Hematopoietic multipotent progenitor cell treated with erythropoietin and hydrocortisone succinate and interleukin-3 and kit ligand, for 15 days (in vitro differentiated cells): ENCODE measurements around the gene S100A6.
"Not testable (repeated sequence)": the region's sequence is repeated elsewhere in the genome, so short reads cannot be mapped to it uniquely, and the experiment has no call there.

ENCODE experiments used
- DNase-seq: peaks from one replicate; pipeline ENCODE4 v3.0.0-alpha.2; 2015; ENCODE audit warnings: low spot score

S100A6 gene

GRCh38 chr1:153563991-153564390 is 28.2 kb upstream of the S100A6 start:
- no peak for DNase-seq

- no peak for DNase-seq
Measured at GRCh38 chr1:153563483-153563901, 27.7 kb upstream of the S100A6 start.

GRCh38 chr1:153562021-153562420 is 26.2 kb upstream of the S100A6 start:
- not testable (repeated sequence) for DNase-seq

- no peak for DNase-seq
Measured at GRCh38 chr1:153561466-153561985, 25.7 kb upstream of the S100A6 start.

GRCh38 chr1:153560771-153561465 is 25.1 kb upstream of the S100A6 start:
- DNase-seq: no peak

- DNase-seq: no peak
Measured at GRCh38 chr1:153560241-153560640, 24.4 kb upstream of the S100A6 start.

- DNase-seq: no peak
Measured at GRCh38 chr1:153557877-153558276, 22.1 kb upstream of the S100A6 start.

GRCh38 chr1:153556348-153556747 is 20.6 kb upstream of the S100A6 start:
- no peak for DNase-seq

- DNase-seq: no peak
Measured at GRCh38 chr1:153553830-153554541, 18.2 kb upstream of the S100A6 start.

GRCh38 chr1:153553096-153553495 is 17.3 kb upstream of the S100A6 start:
- peak; percentile 37 for DNase-seq

GRCh38 chr1:153552335-153552734 is 16.5 kb upstream of the S100A6 start:
- no peak for DNase-seq

GRCh38 chr1:153550827-153551500 is 15.2 kb upstream of the S100A6 start:
- no peak for DNase-seq

GRCh38 chr1:153550398-153550758 is 14.6 kb upstream of the S100A6 start:
- DNase-seq: no peak

GRCh38 chr1:153549741-153550397 is 14.1 kb upstream of the S100A6 start:
- DNase-seq: no peak

- peak; percentile 38 for DNase-seq
Measured at GRCh38 chr1:153548722-153549688, 13.2 kb upstream of the S100A6 start, which contains the start of gene S100A3. Gene S100A3 (minus strand): TSS chr1:153549258. CDS start chr1:153548485, 773 bp downstream.

- DNase-seq: peak; percentile 63
Measured at GRCh38 chr1:153547560-153548551, 12.1 kb upstream of the S100A6 start.

GRCh38 chr1:153546796-153547559 is 11.2 kb upstream of the S100A6 start:
- DNase-seq: peak; percentile 43

GRCh38 chr1:153546371-153546770 is 10.6 kb upstream of the S100A6 start:
- no peak for DNase-seq
